Measurements from ENCODE around the gene TESK2.
"Not testable (repeated sequence)": the region's sequence is repeated elsewhere in the genome, so short reads cannot be mapped to it uniquely, and the experiment has no call there.

Gene TESK2

GRCh38 chr1:45490626-45491486 lies at the start of gene TESK2:
Gene TESK2 (minus strand): TSS chr1:45491163. CDS start chr1:45457785, 33,378 bp downstream.
- DNase-seq (ENCODE audit: low spot score), result peak; percentile 99

GRCh38 chr1:45536886-45537285 lies 45.9 kb upstream of the TESK2 start:
- DNase-seq (ENCODE audit: low spot score), result no peak

- no peak for DNase-seq (ENCODE audit: low spot score)
Measured at GRCh38 chr1:45535988-45536766, 45.2 kb upstream of the TESK2 start.

GRCh38 chr1:45531873-45532272 lies 40.9 kb upstream of the TESK2 start:
- DNase-seq (ENCODE audit: low spot score), result no peak

GRCh38 chr1:45530632-45531135 lies 39.7 kb upstream of the TESK2 start:
- no peak for DNase-seq (ENCODE audit: low spot score)

GRCh38 chr1:45526135-45526644 lies 35.2 kb upstream of the TESK2 start:
- DNase-seq (ENCODE audit: low spot score), result no peak

- DNase-seq (ENCODE audit: low spot score), result not testable (repeated sequence)
Measured at GRCh38 chr1:45523975-45524374, 33.0 kb upstream of the TESK2 start.

GRCh38 chr1:45523516-45523915 lies 32.6 kb upstream of the TESK2 start:
- DNase-seq (ENCODE audit: low spot score), result not testable (repeated sequence)

- DNase-seq (ENCODE audit: low spot score), result peak; percentile 32
Measured at GRCh38 chr1:45522324-45523104, 31.6 kb upstream of the TESK2 start.

- peak; percentile 98 for DNase-seq (ENCODE audit: low spot score)
Measured at GRCh38 chr1:45521413-45522323, 30.7 kb upstream of the TESK2 start, which contains the start of gene PRDX1. Gene PRDX1 (minus strand): TSS chr1:45521884. CDS start chr1:45519043, 2,841 bp downstream.

GRCh38 chr1:45519774-45520173 lies 28.8 kb upstream of the TESK2 start:
- DNase-seq (ENCODE audit: low spot score), result not testable (repeated sequence)

GRCh38 chr1:45518910-45519309 lies 27.9 kb upstream of the TESK2 start:
- no peak for DNase-seq (ENCODE audit: low spot score)

GRCh38 chr1:45518366-45518765 lies 27.4 kb upstream of the TESK2 start:
- DNase-seq (ENCODE audit: low spot score), result not testable (repeated sequence)

- no peak for DNase-seq (ENCODE audit: low spot score)
Measured at GRCh38 chr1:45516465-45516864, 25.5 kb upstream of the TESK2 start.

- DNase-seq (ENCODE audit: low spot score), result no peak
Measured at GRCh38 chr1:45516036-45516435, 25.1 kb upstream of the TESK2 start.

- not testable (repeated sequence) for DNase-seq (ENCODE audit: low spot score)
Measured at GRCh38 chr1:45513532-45514260, 22.7 kb upstream of the TESK2 start.

GRCh38 chr1:45512641-45513054 lies 21.7 kb upstream of the TESK2 start:
- peak; percentile 65 for DNase-seq (ENCODE audit: low spot score)

- no peak for DNase-seq (ENCODE audit: low spot score)
Measured at GRCh38 chr1:45510972-45511527, 20.1 kb upstream of the TESK2 start.
